HG03064 (cell line): Measurements from ENCODE around the gene RSKR.
"Not testable (repeated sequence)": the region's sequence is repeated elsewhere in the genome, so short reads cannot be mapped to it uniquely, and the experiment has no call there.

Experiments
- ATAC-seq: cut with Tn5 transposase; IDR thresholded peaks from one replicate; pipeline ENCODE4 v1.9.1; 2021; ENCODE audit warnings: low read depth; ENCODE audit not compliant: unreplicated experiment

Gene RSKR, protein sequence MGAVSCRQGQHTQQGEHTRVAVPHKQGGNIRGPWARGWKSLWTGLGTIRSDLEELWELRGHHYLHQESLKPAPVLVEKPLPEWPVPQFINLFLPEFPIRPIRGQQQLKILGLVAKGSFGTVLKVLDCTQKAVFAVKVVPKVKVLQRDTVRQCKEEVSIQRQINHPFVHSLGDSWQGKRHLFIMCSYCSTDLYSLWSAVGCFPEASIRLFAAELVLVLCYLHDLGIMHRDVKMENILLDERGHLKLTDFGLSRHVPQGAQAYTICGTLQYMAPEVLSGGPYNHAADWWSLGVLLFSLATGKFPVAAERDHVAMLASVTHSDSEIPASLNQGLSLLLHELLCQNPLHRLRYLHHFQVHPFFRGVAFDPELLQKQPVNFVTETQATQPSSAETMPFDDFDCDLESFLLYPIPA

DNA sequence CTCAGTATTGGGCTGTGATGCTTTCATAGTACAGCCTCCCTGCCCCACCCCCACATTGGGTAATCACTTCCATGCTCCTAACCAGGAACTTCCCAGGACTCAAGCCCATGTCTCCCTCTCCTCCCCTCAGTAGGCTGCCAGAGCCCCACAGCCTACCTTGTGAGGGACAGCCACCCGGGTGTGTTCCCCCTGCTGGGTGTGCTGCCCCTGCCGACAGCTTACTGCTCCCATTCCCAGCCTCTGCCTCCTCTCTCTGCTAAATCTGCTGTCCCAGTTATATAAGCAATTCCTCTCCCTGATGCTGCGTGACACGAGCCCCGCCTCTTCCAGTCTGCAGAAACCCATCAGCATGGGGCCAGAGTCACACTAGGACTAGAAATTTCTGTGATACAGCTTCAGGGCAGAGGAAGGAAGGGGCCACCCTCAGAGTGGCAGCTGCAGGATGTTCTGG lies at the start of gene RSKR:
RSKR (minus strand) TSS at position 255 of the 451 bp plus-strand sequence; CDS start at position 231, 24 bp downstream.
- no peak for ATAC-seq

DNA sequence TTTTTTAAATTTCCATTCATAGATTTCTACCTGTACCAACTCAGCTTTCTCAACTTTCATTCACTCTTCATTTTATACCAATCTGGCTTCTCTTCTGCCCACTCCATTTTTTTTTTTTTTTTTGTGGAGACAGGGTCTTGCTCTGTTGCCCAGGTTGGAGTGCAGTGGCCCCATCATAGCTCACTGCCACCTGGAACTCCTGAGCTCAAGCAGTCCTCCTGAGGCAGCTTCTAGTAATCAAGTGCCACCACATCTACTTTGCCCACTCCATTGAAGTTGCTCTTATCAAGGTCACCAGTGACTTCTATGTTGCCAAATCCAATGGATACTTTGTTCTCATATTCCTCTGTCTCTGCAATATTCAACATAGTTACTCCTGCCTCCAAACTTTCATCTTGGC lies 49.7 kb upstream of the RSKR start:
- no peak for ATAC-seq

DNA sequence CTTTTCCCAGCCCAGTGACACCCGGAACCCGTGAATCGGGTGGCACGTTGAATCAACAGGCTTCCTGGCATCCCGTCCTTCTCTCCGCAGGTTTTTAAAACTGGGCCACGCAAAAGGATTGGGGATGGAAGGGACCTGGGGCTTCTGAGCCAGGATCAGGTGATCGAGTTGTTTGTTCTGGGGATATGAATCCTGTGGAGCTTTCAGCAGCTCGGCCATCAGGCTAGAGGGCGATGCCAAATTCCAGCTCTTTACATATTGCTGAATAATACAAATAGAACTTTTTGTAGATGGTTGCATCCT lies 48.5 kb upstream of the RSKR start:
- no peak for ATAC-seq

DNA sequence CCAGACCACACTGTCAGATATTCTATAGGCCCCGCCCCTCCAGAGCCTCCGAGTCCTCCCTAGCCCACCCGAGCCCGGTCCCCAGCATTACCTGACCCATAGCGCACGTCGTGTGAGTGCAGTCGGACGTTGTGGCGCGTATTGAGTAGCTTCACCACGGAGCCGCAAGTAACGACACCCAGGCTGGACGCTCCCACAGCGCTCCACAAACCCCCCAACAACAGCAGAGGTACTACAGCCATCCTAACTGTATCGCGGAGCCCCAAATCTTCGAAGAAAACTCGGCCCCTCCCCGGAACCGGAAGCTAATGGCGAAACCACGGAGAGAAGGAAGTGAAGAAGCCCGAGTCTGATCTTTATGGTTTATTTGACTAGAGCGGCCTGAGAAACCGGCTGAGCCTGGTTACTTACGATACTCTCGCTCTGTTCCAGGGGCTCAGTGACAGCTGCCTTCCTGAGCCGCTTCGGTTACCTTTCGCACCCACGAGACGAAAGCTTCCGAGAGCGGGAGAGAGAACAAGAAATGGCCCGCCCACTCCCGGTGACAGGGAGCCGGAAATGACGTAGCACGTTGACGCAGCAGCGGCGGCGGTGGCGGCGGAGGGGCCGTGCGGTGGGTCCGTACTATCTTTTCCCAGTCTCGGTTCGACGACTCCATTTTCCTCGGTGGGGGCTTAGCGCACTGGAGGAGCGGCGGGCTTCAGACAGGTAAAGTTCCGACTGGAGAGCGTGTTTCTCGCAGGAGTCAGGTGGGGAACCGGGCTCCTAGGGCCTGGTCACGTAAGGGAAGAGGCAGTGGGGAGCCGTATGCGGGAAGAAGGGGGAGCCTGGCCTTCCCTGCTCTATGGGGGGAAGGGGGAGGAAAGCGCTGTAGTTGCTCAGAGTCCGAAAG lies 47.9 kb upstream of the RSKR start, which contains the start of the genes SDF2 and SUPT6H:
SDF2 (minus strand) TSS at position 272 of the 892 bp plus-strand sequence; CDS start at position 242, 30 bp downstream.
SUPT6H (plus strand) TSS at position 571 of the 892 bp plus-strand sequence. CDS start 11,197 bp downstream, outside the sequence.
- ATAC-seq: peak; percentile 64

DNA sequence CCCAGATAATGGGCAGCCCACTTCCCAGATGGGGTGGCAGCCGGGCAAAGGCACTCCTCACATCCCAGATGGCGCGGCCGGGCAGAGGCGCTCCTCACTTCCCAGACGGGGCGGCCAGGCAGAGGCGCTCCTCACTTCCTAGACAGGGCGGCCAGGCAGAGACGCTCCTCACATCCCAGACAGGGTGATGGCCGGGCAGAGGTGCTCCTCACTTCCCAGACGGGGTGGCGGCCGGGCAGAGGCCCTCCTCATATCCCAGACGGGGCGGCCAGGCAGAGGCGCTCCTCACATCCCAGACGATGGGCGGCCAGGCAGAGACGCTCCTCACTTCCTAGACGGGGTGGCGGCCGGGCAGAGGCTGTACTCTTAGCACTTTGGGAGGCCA lies 45.5 kb upstream of the RSKR start:
- ATAC-seq: not testable (repeated sequence)

DNA sequence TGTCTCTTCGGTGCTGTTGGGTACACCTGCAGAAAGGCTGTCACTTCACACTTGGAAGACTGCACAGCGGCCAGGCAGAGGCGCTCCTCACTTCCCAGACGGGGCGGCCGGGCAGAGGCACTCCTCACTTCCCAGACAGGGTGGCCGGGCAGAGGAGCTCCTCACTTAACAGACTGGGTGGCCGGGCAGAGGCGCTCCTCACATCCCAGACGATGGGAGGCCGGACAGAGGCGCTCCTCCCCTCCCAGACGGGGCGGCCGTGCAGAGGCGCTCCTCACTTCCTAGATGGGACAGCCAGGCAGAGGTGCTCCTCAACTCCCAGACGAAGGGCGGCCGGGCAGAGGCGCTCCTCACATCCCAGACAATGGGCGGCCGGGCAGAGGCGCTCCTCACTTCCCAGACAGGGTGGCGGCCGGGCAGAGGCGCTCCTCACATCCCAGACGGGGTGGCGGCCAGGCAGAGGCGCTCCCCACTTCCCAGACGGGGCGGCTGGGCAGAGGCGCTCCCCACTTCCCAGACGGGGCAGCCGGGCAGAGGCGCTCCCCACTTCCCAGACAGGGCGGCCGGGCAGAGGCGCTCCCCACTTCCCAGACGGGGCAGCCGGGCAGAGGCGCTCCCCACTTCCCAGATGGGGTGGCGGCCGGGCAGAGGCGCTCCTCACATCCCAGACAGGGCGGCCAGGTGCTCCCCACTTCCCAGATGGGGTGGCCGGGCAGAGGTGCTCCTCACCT lies 44.9 kb upstream of the RSKR start:
- not testable (repeated sequence) for ATAC-seq

DNA sequence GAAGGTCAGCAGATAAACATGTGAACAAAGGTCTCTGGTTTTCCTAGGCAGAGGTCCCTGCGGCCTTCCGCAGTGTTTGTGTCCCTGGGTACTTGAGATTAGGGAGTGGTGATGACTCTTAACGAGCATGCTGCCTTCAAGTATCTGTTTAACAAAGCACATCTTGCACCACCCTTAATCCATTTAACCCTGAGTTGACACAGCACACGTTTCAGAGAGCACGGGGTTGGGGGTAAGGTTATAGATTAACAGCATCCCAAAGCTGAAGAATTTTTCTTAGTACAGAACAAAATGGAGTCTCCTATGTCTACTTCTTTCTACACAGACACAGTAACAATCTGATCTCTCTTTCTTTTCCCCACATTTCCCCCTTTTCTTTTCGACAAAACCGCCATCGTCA lies 44.4 kb upstream of the RSKR start:
- not testable (repeated sequence) for ATAC-seq

DNA sequence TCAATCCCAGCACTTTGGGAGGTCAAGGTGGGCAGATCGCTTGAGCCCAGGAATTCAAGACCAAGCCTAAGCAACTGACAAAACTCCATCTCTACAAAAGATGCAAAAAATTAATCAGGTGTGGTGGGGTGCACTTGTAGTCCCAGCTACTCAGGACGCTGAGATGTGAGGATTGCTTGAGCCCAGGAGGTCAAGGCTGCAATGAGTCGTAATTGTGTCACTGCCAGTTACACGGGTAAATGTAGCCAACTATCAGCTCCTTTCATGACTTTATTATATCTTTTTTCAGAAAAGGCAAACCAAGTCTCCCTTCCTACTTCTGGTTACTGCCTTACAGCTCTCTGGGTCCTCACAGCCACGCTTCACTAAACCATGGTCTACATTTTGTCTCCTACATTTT lies 43.8 kb upstream of the RSKR start:
- no peak for ATAC-seq

DNA sequence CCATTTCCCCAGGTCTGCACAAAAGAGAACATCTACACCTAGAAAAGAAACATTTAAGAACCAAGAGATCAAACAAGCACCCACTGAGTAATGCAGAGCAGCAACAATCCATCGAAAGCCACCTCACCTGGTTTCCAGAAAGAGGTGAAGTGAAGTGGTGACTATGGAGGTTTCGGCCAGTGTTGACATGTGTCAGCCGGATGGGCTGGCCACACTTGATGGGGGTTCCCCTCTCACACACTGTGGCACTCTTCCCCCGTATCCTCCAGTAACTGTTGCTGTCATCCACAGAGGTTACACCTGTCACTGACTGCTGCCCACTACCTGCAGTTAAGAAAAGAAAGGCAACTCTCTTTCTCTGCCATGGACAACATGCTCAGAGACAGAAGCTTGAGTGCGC lies 41.2 kb upstream of the RSKR start:
- ATAC-seq: no peak

DNA sequence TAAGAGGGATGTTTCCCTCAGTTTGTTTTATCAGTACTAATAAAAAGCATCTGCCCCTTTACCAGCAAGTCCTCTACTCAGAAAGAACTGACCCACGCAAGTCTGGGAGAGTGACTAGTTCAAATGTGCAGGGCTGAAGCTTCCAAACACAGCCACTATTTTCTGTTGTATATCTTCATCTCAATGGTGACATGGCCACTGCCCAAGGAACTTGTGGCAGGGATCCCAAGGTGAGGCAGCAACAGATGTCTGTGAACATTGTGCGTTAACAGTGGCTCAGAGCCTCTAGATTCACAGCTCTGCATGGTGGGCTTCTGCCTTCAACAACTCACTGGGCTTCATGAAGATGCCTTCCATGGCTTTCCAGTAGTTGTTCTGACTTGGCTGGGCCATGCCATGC lies 34.7 kb upstream of the RSKR start:
- no peak for ATAC-seq

DNA sequence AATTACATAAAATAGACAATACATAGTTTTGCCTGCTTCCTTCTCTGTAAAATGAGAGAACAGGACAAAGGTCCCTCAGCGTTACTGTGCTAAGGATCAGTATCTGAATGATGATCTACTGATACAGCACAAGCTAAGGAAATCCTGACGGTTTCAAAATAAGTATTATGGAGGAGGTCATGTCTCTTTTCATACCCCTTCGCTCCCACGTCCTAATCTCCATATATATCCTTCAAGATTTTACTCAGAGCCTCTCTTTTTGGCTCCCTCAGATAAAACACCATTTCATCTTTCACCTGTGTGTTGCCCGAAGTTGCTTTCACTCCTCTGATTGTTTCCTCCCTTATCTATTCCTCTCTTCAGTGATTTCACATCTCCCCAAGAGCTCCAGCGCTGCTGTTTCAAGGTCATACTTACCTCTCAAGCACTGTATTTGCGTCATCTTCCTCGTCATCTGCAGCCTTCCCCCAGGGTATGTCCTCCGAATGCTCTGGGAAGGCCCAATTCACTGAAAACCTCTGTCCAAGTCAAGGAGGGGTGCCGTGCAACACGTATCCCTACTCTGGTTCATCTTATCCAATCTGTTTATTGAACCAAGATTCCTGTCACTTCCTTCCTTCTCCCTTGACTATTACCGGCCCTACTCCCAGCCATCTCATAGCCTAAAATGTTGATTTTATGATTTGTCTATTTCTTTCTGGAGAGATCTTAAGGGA lies 32.2 kb upstream of the RSKR start:
- no peak for ATAC-seq

DNA sequence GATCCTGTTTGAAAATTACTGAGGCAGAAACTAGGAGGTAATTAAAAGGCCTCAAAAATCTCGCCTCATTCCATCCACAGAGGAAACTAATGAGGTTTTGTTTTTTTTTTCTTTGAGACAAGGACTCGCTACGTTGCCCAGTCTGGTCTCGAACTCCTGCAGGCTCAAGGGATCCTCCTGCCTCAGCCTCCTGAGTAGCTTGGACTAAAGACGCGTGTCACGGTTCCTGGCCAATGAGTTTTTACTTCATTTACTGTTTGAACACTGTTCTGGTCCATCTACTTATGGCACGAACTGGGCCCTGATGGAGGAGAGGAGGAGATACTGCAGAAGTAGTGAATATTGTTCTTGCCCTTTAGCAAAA lies 31.6 kb upstream of the RSKR start:
- no peak for ATAC-seq

DNA sequence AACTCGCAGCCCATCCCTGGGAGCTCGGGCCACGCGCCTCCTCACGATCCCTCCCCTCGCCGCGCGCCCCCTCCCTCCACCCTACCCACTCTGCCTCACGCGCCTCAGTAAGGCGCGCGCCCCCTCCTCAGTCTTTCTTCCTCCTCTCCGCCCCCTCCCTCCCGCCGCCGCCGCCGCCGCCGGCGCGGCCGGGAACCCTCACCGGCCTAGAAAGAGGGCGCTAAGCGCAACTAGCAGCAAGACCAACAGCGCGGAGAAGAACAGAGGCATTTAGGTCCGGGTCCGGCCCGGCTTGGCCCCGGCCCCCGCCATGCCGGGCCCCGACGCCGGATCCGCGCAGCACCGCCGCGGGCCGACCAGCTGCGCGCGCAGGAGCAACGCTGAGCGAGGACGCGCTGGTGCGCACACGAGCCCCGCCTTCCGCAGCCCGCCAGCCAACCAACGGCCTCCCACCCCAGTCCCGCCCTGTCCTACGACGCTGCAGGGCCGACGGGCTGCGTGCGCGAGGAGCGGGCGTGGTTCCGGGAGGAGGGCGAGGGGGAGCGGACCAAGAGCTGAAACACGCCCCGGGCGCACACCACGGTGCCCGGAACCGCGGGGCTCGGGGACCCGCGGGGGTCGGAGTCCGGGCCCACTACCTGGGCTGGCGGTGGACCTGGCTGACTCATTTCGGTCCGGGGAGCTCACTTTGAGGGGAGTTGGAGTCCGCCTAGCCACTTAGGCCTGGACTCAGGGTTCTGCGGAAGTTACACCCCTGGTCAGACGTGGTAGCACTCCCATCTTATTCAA lies 31.0 kb upstream of the RSKR start, which contains the start of gene BLTP2:
BLTP2 (minus strand) TSS at position 372 of the 789 bp plus-strand sequence; CDS start at position 270, 102 bp downstream.
- ATAC-seq: peak; percentile 82

DNA sequence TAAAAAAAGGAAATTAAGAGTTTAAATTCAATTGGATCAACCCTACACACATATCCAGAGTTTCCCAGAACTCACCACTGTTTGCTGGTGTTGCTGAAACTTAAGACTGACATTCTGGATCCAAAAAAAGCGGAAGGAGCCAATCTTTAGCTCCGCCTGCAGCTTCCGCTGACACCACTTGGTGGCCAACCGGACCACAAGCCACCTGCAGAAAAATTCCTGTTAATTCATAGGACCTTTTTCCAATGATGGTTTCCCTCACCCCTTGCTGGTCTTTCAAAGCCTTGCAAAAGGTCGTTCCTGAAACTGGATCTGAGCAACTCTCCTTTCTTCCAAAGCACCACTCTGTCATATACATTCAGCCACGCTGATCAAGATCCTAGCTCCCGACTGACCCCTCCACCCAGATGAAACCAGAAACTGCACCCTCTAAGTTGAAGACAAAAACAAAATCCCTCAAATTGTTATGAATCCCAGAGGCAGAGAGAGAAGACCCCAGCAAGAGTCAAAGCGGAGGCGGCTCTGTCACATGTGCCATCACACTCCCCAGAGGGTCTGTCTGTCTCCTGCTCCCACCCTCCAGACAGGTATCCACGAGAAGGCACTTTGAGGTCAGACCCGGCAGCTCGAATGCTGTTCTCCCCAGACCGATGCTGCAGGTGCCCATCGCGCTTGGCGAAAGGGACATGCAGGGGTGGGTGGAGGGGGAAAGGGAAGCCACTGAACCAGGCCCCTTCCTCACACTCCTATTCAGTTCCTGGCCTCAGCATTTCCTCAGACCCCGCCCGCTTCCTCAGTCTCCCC lies 30.2 kb upstream of the RSKR start:
- no peak for ATAC-seq

DNA sequence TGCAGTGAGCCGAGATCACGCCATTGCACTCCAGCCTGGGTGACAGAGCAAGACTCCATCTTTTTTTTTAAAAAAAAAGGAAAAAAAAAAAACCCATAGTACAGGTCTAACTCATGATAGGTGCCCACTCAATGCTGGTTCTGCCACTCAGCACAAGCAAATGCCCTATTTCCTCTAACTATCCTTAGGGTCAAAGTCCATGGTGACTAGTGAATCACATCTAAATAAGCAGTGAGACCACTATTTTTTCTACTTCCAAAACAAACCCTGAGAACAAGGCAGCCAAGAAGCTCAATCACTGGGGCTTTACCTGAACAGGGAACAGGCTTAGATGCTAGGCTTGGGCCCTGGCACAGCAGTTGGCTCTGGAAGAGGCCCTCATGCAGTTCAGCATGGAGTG lies 27.6 kb upstream of the RSKR start:
- ATAC-seq: no peak

DNA sequence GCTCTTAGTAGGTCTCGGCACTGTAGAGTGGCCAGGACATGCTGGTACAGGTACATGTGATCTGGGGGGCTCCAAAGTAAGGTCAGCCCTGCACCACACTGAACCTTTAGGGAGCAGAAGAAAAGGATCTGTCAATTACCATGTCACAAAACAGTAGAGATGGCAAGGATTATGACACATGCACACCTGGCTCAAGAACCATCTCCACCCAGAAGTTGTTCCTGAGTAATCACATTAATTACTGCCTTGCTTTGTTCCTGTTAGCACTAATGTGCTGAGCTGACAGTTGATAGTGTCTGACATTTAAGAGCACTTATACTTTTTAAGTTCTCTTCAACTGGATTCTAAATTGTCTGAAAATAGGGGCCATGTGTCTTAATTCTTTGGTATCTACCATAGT lies 21.5 kb upstream of the RSKR start:
- no peak for ATAC-seq

DNA sequence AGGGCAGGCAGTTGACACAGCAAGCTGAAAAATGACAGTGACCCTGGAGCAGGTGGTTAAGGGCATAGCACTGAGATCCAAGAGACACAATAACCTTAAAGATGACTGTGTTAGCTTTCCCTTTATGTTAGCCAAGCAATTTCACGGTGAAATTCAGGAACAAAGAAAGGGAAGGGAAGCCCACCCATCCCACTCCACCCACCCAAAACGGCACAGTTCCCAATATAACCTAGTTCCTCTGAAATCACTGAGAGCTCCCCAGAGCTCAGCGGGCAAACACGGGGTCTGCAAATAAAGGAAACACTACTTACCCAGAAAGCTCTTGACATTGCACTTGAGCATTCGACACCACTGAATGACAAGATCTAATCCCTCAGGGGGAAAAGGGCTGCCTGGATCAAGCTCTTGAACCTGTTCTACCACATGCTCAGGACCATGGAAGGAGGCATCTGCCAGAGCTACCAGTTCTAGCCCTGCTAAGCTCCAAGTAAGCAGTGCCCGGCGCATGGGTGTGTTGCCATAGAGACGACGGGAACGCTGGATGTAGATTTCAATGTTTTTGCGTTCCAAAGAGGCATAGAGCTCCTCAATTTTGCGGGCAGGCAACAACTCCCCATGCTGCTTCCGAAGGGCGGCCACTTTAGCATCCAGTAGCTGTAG lies 20.4 kb upstream of the RSKR start:
- ATAC-seq: no peak

DNA sequence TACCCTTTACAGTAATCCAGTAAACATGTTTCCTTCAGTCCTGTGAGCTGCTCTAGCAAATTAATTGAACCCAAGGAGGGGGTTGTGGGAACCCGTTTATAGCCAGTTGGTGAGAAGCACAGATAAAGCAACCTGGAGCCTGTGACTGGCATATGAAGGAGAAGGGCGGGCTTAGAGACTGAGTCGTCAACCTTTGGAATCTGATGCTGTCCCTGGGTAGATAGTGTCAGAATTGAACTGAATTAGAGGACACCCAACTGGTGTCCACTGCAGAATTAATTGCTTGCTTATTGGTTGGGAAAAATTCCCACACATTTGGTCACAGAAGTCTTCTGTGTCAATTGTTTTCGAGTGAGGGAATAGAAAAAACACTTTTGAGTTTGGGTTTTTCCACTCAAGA lies 12.8 kb upstream of the RSKR start:
- ATAC-seq: no peak
